HepG2 (cell line): ENCODE data around the gene MYO1B. TPM values are rescaled to one million over a fixed set of nuclear protein-coding genes. Genes with fewer than 3 reads are reported as not detected.

ENCODE experiments used
- ELF1 ChIP-seq: sonication (generic); formaldehyde crosslinking; IDR thresholded peaks from 2 replicates; pipeline ENCODE4 v1.4.0; 2020; ENCODE audit warnings: missing genetic modification reagents
- EP300 ChIP-seq, 3 experiments: sonication (generic) in 1 of 3; formaldehyde crosslinking in 1 of 3; IDR thresholded peaks; 2 replicates each; pipeline versions ENCODE4 v1.5.1 to v1.6.1; 2011 to 2020; ENCODE audit warnings: low read depth in 2 of 3, low read length in 2 of 3, borderline replicate concordance in 1 of 3, improper control_type of control experiment in 1 of 3, mild to moderate bottlenecking in 1 of 3, missing genetic modification reagents in 1 of 3, moderate library complexity in 1 of 3
- ISX ChIP-seq: sonication (generic); formaldehyde crosslinking; conservative IDR thresholded peaks from 2 replicates; pipeline ENCODE4 v1.5.0; 2020; ENCODE audit warnings: missing genetic modification reagents
- KDM2A ChIP-seq: sonication (generic); formaldehyde crosslinking; IDR thresholded peaks from 2 replicates; pipeline ENCODE4 v1.4.0; 2020; ENCODE audit warnings: low read depth, missing genetic modification reagents, borderline replicate concordance
- PHF20 ChIP-seq: sonication (generic); formaldehyde crosslinking; IDR thresholded peaks from 2 replicates; pipeline ENCODE4 v1.5.0; 2020; ENCODE audit warnings: mild to moderate bottlenecking, missing genetic modification reagents
- RBM22 ChIP-seq: fragments of 200-400 bp; formaldehyde crosslinking; optimal IDR thresholded peaks from 2 replicates; pipeline ENCODE3; 2017; ENCODE audit warnings: mild to moderate bottlenecking, low read length, moderate library complexity
- RXRB ChIP-seq: IDR thresholded peaks from 2 replicates; pipeline ENCODE4 v1.6.1; 2016; ENCODE audit warnings: borderline replicate concordance, missing genetic modification reagents, missing compliant biosample characterization
- TRAFD1 ChIP-seq: sonication (generic); formaldehyde crosslinking; IDR thresholded peaks from 2 replicates; pipeline ENCODE4 v1.5.1; 2020; ENCODE audit warnings: missing genetic modification reagents, mild to moderate bottlenecking, borderline replicate concordance
- ZBTB38 ChIP-seq: sonication (generic); formaldehyde crosslinking; IDR thresholded peaks from 2 replicates; pipeline ENCODE4 v1.5.1; 2020; ENCODE audit warnings: mild to moderate bottlenecking, missing genetic modification reagents
- ZNF230 ChIP-seq: sonication (generic); formaldehyde crosslinking; IDR thresholded peaks from 2 replicates; pipeline ENCODE4 v1.4.0; 2020; ENCODE audit warnings: mild to moderate bottlenecking, missing genetic modification reagents
- ZNF510 ChIP-seq: sonication (generic); formaldehyde crosslinking; IDR thresholded peaks from 2 replicates; pipeline ENCODE4 v1.4.0; 2020; ENCODE audit warnings: low read depth, mild to moderate bottlenecking, missing genetic modification reagents
- ZNF609 ChIP-seq: sonication (generic); formaldehyde crosslinking; IDR thresholded peaks from 2 replicates; pipeline ENCODE4 v1.4.0; 2020; ENCODE audit warnings: mild to moderate bottlenecking, missing genetic modification reagents, borderline replicate concordance
- polyA plus RNA-seq, 8 experiments: library from polyadenylated mRNA; depleted of rRNA in 3 of 8; stranded (reverse) in 7 of 8; unstranded in 1 of 8; fragments of >200 nt; fragmentation: Illumina TruSeq in 4 of 8; extraction: Trizol in 4 of 8; gene quantifications; 2 replicates each; pipeline versions ENCODE4 v1.2.1 to v1.2.3, GENCODE V29; 2011 to 2016; ENCODE audit warnings: low read depth in 4 of 8, missing spikeins in 1 of 8, mixed read lengths in 1 of 8; ENCODE audit not compliant: insufficient read depth in 1 of 8
- total RNA-seq, 5 experiments: library from RNA; depleted of rRNA; stranded (reverse); fragments of >200 nt; fragmentation: Illumina TruSeq; extraction: Trizol; gene quantifications; 2 replicates each; pipeline ENCODE4 v1.2.3, GENCODE V29; 2016; ENCODE audit warnings: low read depth in 1 of 5

MYO1B gene
- total and polyA plus RNA-seq, 2 of the 13 experiments (the other 11 are each of a cell fraction or from before 2014, with no cell fraction given) = 36.9 to 89.8 TPM

GRCh38 chr2:191347881-191348280, 102.7 kb downstream of the MYO1B start (continued):
- no peak for TF ChIP-seq ZNF609 (CRISPR knock-in tag)
- TF ChIP-seq PHF20 = no peak
- TF ChIP-seq RBM22 = no peak
- no peak for TF ChIP-seq ZNF230 (CRISPR knock-in tag)
- TF ChIP-seq ZNF510 (CRISPR knock-in tag) = no peak
- no peak for TF ChIP-seq ZBTB38 (CRISPR knock-in tag)
- TF ChIP-seq EP300 (IDR thresholded peaks at IDR 0.05; ENCODE audit: low read depth in 2 of 2, low read length in 2 of 2) = no peak
- TF ChIP-seq EP300 (CRISPR knock-in tag; IDR thresholded peaks at IDR 0.05; ENCODE audit: borderline replicate concordance) = no peak
- TF ChIP-seq ISX (CRISPR knock-in tag) = no peak
- no peak for TF ChIP-seq RXRB (CRISPR knock-in tag)
- no peak for TF ChIP-seq ELF1 (CRISPR knock-in tag)
- TF ChIP-seq TRAFD1 (CRISPR knock-in tag) = no peak
- TF ChIP-seq KDM2A (CRISPR knock-in tag) = no peak
